HG03103 (cell line): ENCODE results near the gene SLC16A3.
"Not testable (repeated sequence)": the region's sequence is repeated elsewhere in the genome, so short reads cannot be mapped to it uniquely, and the experiment has no call there.

ENCODE experiments used
- ATAC-seq: cut with Tn5 transposase; IDR thresholded peaks from one replicate; pipeline ENCODE4 v1.9.1; 2021; ENCODE audit warnings: low read depth; ENCODE audit not compliant: unreplicated experiment

The SLC16A3 gene

DNA sequence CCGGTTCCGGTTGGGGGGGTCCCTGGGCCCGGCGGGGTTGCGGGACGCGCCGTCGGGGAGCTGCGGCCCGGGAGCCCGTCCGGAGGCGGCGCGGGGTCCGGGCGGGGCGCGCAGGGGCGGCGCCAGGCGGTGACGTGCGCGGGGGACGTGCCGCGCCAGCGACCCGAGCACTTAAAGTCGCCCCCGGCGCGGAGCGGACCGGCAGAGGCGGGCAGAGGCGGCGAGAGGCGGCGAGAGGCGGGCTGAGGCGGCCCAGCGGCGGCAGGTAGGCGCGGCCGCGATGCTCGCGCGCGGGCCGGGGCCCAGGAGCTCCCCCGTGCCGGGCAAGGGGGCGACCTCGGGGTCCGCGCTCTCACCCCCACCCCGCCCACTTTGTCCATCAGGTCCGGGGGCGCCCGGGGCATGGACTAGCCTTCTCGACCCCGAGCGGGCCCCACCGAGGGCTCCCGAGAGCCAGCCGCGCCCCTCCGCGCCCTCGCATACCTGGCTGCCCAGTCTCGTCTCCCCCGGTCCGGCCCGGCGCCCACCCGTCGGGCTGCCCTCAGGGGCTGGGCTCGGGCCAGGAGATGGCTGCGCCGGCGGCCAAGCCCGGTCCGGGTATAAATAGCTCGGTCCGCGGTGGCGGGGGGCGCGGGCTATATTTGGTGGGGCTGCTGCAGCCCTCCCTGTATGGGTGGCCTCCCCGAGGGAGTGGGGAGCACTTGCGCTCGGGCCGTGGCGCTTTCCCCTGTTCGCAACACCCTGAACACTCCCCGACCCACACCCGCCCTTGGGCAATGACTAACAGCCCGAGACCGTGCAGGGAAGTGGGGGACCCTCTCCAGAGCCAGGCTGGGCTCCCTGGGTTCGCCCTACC lies at the start of gene SLC16A3:
TSS of gene SLC16A3 (plus strand) at position 201 of the 856 bp plus-strand sequence. CDS start 6,967 bp downstream, outside the sequence.
- ATAC-seq = no peak

DNA sequence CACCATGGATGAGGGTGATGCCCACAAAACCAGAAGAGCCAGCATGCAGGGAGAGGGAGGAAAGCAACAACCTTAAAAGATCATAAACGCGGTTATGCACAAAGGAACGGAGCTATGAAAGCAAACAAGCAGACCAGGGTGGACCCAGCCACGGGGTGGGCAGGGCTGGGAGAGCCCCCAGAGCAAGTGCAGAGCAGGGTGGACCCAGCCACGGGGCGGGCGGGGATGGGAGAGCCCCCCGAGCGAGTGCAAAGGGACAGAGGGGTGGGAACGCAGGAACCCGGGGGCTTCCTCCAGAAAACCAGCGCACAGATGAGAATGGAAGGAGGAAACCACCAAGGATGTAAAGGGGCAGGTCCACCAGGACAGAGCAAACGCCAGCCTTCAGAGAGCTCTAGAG lies 49.4 kb upstream of the SLC16A3 start:
- no peak for ATAC-seq

DNA sequence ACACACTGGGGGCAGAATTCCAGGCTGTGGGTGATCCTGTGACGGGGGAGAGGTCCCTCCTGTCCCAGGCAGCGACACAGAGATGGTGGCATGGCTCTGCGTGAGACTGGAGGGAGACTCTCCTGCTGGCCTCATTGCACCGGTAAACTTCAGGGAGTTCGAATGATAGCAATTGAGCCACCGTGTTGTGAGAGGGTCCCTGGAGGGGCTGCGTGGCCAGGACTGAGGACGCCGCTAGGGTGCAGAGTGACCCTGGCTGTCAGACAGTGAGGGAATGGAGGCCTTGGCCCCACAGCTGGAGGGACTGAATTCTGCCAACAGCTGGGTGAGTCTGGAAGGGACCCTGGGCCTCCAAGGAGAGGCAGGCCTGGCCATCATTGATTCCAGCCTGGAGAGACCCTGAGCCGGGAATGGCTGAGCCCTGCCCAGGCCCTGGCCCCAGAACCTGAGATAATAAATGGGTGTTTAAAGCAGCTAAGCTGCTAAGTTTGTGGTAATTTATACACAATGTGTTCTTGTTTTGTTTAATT lies 48.8 kb upstream of the SLC16A3 start:
- no peak for ATAC-seq

DNA sequence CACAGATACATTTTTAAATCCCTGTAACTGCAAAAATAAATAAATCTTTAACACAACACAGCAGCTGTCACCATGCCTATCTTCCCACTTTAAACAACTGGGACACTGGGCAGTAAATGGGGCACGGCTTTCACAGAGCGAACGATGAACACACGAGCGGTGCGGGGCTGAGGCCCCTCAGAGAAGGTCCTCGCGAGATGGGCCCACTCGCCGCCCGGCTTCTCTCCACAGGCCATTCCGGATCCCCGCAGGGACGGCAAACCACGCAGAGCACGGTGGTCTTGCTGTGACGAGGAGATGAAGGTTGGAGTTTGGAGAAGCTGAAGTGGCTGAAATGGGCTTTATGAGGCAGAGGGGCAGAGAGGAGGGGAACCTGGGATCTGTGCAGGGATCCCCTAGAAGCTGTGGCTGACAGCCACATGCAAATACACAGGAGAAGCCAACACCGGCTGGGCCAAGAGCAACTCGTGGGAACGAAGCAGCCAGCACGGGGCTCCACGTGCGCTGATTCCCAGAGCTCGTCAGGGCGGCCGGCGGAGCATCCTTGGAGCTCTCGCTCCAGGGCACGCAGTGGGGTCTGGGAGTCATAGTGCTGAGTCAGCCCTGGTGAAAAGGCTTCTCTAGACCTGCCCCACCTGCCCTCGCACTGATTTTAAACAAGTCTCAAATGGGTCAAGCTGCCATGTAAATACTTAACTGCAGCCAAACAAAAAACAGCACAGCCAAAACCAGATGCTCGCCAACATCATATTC lies 47.9 kb upstream of the SLC16A3 start:
- no peak for ATAC-seq

DNA sequence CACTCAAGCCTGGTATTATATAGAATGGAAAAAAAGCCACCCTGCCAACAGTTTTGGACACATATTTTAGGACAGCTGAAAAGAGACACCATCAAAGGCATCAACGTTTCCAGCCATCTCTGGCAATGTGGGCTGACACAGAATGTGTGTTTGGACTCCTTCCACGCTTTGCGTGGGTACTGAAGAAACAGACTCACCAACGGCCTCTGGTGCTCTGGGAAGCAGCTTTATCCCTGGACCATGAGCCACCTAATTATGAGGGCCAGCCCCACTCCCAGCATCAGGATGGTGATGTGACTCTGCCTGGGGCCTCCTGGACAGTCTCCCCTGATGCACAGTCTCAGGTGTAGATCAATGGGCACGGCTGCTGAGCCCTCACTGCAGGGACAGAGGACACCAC lies 44.1 kb upstream of the SLC16A3 start:
- ATAC-seq = no peak

DNA sequence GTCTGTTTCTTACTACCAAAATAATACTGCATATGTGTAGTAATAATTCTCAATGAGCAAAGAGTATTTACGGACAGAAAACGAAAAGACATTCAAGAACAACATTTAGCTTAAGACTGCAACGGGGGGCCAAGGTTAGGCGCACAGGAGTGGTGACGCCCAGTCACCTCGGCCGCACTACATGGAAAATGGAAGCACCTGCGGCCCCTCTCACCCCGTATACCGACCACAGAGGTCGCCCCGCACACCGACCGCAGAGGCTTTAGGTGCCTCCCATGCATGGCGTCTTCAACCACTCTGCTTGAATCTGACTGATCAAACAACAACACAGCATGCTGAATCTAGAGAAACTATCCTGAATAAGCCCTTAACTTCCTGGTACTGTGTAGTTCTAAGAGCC lies 42.6 kb upstream of the SLC16A3 start:
- no peak for ATAC-seq

DNA sequence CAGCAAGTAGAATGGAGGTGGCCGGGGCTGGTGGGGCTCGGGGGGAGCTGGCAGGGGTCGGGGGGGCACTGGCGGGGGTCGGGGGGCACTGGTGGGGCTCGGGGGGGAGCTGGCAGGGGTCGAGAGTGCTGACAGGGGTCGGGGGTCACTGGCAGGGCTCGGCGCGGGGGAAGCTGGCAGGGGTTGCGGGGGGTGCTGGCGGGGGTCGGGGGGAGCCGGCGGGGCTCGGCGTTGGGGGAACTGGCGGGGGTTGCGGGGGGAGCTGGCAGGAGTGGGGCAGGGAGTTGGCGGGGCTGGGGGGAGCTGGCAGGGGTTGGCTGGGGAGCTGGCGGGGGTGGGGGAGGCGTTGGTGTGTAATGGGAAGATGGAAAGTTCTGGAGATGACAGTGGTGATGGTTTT lies 41.3 kb upstream of the SLC16A3 start:
- ATAC-seq = no peak

DNA sequence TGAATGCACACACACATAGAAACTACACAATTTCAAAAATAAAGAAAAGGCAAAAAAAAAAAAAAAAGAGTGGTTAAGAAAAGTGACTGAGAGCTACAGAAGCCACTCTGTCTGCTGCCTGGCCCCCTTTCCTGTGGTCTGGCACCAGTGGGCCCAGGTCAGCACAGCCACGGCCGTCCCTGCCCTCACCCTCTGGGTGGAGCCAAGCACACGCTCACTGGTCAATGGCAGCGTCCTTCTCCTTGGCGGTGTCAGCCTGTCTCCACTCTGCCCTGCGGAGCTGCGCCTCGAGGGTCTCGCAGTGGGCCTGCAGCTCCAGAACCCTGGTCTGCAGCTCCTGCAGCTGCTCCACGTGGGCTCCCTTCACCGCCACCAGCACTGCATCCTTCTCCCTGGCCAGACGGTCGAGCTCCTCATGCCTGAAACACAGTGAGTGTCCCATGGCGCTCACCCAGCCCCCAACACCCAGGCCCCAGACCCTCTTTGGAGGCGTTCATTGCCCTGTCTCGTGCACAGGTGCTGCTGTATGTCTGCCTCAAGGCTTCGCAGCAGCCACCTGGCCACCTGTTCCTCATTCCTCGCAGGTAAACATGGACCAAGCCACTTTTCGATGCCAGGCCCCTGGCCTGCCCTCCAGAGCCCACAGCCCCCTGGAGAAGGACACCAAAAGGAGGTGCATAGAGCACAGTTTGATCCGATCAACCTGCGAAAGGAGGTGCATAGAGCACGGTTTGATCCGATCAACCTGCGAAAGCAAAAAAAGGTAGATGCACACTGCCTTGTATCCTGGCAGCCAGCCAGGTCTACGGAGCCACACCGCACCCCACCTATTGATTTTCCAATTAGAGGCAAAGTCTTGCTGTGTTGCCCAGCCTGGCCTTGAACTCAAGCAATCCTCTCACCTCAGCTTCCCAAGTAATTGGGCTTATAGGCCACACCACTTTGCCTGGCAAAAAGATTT lies 40.6 kb upstream of the SLC16A3 start:
- no peak for ATAC-seq

DNA sequence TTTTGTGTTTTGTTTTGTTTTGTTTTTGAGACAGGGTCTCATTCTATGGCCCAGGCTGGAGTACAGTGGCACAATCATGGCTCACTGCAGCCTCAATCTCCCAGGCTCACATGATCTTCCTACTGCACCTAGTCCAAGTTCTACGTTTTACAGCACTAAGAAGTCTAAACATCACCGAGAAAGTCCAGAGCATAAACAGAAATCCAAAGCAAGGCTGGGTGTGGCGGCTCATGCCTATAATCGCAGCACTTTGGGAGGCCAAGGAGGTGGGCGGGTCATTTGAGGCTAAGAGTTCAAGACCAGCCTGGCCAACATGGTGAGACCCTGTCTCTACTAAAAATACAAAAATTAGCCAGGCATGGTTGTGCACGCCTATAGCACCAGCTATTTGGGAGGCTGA lies 35.8 kb upstream of the SLC16A3 start:
- ATAC-seq = not testable (repeated sequence)

DNA sequence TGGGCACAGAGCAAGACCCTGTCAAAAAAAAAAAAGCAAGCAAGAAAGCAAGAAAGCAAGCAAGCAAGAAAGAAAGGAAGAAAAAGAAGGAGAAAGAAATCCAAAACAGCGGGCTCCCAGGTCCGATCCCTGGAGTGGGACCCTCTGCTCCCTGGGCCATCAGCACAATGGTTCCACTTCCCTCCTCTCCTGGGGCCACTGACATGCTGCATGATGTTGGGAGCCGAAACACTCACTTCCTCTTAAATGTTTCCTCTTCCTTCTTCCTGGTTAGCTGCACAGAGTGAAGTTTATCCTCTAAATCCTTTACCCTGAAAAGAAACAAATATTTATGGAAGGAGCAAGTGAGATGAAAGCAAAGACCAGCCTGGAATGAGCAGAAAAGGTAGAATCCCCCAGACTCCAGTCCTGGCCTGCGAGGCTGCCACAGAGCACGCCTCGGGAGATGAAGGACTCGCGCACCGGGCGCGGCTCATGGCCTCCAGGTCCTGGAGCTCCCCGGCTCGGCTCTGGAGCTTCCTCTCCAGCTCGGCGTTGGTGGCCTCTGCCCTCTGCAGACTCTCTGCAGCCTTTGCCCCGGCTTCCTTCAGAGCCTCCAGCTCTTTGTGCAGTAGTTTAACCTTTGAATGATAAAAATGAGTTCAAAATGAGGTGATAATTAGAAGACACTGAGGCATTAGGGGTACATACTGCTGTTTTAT lies 35.2 kb upstream of the SLC16A3 start:
- no peak for ATAC-seq

DNA sequence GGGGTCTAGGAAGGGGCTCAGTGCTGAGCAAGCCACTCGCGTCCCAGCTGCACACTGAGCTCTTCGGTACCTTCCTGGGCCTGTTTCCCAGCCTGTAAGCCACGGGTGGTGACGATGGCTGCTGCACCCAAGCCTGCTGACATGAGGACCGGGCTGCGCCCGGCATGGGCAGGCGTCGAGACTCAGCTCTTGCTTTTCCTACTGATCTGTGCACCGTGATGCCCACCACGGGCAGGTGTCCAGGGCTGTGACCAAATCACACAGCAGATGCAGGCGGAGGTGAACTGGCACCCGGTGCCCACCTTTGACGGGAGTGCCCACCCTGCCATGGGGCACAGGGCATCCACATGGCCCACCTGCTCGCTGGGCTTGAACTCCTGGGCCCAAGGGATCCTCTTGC lies 34.1 kb upstream of the SLC16A3 start:
- ATAC-seq = no peak

DNA sequence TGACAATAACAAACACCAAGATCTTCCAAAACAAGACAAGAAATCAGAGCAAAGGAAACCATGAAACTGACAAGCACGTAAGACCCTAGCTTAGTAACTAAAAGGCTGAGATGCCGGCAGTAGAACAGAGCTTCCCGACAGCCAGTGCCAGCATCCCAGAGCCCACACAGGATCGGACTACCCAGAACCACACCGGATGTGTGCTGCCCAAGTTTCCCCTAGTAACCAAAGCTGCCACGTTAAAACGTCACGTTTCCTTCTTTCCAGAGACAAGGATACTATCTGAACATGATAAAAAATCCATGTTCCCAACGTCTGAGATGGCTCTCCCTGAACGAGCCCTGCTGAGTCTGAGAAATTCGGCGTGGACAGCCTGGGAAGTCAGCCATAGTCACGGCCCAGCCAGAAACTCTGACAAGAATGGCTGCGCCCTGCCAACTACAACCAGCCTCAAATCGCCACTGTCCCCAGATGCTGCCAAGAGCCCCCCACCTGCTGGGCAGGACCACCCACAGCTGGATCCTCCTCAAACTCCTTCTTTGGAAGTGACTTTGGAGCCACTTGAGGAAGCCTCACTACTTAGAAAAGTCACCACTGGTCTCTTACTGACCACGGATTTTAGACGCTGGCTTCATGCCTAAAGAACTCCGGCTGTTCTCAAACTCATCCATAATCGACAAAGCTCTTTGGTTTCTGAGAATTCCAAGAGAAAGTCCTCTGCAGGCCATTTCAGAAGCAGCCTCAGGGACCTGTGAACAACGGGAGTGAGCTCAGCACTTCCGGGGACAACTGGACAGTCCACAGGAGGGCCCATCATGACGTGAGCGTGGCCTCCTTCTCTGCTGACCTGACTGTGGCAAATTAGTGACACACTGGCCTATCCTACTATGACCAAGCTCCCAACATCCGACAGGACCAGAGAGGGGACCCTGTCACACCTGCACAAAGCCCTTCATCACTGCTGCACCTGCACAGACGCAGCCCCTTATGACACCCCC lies 32.9 kb upstream of the SLC16A3 start:
- ATAC-seq = no peak

DNA sequence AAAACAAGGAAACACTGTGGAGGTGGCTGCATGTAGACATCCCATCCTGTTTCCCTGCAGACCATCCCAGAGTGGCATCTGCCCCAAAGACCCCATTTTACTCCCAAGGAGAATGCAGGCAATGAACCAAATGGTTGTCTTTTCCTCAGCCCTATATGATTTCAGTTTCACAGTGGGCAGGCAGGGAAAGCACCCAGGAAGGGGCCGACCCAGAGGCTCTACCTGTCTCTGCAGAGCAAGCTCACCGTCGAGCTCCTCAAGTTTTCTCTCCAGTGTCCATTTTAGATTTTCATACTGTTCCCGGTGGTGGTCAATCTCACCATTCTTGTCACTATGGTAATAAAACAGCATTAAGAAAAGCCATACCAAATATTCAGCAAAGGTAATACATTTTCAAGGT lies 30.8 kb upstream of the SLC16A3 start:
- ATAC-seq = no peak

DNA sequence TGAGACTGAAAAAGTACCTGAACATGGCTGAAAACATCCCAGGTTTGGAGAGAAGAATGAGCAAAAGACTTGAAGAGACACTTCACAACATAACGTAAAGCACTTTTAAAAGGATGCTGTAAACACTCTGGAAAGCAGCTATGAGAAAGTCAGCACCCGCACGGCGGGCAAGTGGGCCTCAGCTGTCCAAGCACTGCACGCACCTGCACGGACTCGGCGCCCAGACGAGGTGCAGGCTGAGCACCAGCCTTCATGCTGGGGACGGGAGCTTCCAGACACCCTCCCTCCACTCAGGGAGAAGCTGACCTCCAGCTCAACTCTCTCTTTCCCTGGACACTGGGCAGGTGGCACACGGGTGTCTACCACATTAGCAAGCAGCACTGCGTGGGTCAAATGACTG lies 29.3 kb upstream of the SLC16A3 start:
- no peak for ATAC-seq

DNA sequence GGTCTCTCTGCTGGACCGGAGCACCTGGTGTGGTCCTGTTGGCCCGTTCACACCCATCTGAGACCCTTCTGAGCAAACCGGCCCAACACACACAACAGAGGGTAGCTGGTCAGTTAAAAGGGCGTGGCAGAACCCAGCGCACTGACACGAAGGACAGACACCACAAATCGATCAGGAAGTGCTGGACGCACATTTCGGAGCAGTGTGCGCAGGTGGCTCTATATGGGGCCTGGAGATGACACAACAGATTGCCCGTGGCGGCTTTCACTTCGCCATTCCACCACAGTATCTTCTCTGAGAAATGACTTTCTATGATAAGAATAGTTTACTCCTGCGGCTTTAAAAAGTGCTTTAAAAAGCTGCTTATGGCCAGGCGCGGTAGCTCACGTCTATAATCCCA lies 28.7 kb upstream of the SLC16A3 start:
- no peak for ATAC-seq

DNA sequence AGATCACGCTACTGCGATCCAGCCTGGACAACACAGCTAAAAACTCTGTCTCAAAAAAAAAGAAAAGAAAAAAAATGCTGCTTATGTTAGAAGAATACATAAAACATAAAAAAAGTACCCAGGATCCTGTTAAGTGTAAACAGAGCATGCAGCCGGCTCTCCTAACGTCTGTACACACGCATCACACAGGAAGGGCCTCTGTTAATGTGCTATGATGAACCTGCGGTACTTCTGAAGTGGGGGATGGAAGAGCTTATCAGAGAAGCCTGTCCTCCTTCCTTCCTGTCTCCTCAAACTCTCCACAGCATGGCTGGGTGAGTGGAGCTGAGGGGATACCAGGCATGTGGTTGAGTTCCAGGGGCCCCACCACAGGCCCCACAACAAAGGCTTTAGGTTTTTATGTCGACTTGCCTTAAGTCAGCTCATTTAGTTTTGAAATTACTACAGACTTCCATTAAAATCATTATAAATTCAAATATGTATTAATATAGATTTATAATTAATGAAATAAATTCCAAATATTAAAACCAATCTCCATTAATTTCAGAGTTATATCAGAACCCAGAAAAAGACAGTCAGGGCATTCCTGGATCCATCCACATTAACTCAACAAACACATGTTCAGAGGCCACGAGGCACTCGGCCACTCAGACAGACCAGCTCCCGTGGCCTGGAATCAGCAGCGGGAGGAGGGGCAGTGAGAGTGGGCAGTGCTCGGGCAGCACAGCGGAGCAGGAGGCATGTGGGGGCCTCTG lies 27.9 kb upstream of the SLC16A3 start:
- ATAC-seq = no peak

DNA sequence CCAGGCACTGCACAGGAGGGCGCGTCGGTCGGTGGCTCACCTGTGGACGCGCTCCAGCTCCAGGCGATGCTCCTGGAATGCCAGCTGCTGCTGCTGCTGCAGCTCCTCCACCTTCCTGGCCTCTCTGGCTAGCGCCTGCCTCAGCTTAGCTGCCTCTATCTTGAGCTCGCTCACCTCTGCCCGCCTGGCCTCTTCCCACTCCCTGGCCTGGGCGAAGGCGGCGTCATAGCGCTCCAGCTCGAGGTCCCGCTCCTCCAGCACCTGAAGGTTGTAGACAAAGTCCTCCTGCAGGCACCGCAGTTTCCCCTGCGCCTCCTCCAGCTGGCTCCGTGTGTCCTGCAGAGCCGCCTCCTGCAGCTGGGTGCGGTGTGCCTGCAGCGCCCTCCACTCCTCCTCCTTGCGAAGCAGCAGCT lies 27.3 kb upstream of the SLC16A3 start:
- no peak for ATAC-seq

DNA sequence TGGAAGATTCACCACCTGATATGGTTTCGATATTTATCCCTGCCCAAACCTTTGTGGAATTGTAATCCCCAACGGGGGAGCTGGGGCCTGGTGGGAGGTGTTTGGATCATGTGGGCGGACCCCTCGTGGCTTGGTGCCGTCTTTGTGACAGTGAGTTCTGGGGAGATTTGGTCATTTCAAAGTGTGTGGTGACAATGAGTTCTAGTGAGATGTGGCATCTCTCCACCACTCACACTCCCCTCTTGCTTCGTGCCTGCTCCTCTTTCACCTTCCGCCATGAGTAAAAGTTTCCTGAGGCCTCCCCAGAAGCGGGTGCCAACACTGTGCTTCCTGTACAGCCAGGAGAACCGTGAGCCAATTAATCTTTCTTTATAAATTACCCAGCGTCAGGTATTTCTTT lies 25.9 kb upstream of the SLC16A3 start:
- no peak for ATAC-seq
